Measurements from ENCODE around the gene SETD1A. TPM values are rescaled to one million over a fixed set of nuclear protein-coding genes. Genes with fewer than 3 reads are reported as not detected.

SETD1A gene
- total and polyA plus RNA-seq, 9 of the 15 experiments (the other 6 are each of a cell fraction or from before 2014, with no cell fraction given) = 0.08 to 36.0 (median 4.2) TPM

- TF ChIP-seq, protein P1, sequence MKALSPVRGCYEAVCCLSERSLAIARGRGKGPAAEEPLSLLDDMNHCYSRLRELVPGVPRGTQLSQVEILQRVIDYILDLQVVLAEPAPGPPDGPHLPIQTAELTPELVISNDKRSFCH (CRISPR knock-in tag; IDR thresholded peaks at IDR 0.05) = no peak
- TF ChIP-seq, protein P1 (tag; IDR thresholded peaks at IDR 0.05) = no peak
- no peak for TF ChIP-seq ZC3H8 (IDR thresholded peaks at IDR 0.05)
- TF ChIP-seq ZZZ3 (IDR thresholded peaks at IDR 0.05) = no peak
- TF ChIP-seq MGA (IDR thresholded peaks at IDR 0.05) = peak; percentile 69
- no peak for TF ChIP-seq KLF6 (CRISPR knock-in tag; IDR thresholded peaks at IDR 0.05; ENCODE audit: borderline replicate concordance)
- TF ChIP-seq GABPB1 (CRISPR knock-in tag; IDR thresholded peaks at IDR 0.05) = peak; percentile 15; the same call in 1 of the 2 replicates
- TF ChIP-seq ZNF384 (IDR thresholded peaks at IDR 0.05; ENCODE audit: low read depth, low read length) = no peak
- TF ChIP-seq ADNP (tag; IDR thresholded peaks at IDR 0.05) = no peak
- no peak for TF ChIP-seq SNRNP70 (optimal IDR thresholded peaks at IDR 0.05; ENCODE audit: low read depth, low read length)
- no peak for TF ChIP-seq ZBTB33 (CRISPR knock-in tag; IDR thresholded peaks at IDR 0.05)
- peak in 2 of 3 experiments; percentile 27 to 78 for TF ChIP-seq YY1 (IDR thresholded peaks at IDR 0.05; ENCODE audit: borderline replicate concordance in 1 of 3, control insufficient read depth in 1 of 3, extremely low read depth in 1 of 3, insufficient read depth in 3 of 3, insufficient read length in 1 of 3, insufficient replicate concordance in 2 of 3, low read depth in 1 of 3, low read length in 2 of 3)
- TF ChIP-seq TFAM (CRISPR knock-in tag; conservative IDR thresholded peaks at IDR 0.05) = no peak
Observed at GRCh38 chr16:30985401-30986128, 28.0 kb downstream of the SETD1A start (continued).
